ENCODE data around the gene ULBP3. TPM values are rescaled to one million over a fixed set of nuclear protein-coding genes. Genes with fewer than 3 reads are reported as not detected.

The ULBP3 gene
- total and polyA plus RNA-seq, 2 donors (not counting 1 experiment from before 2014, with no cell fraction given): 0.10 to 0.69 TPM

- Mint-ChIP-seq H3K9me3 (ENCODE audit: insufficient read depth) (no peaks in the 10 kb centered on the region), H3K27ac (no peak overlapping the region), H3K27me3 (peaks cover 56% of the 10 kb centered on the region), H3K4me3 (no peak overlapping the region), H3K4me1 (no peaks in the 10 kb centered on the region)
- Histone ChIP-seq H3K27ac (ENCODE audit: low read length in 2 of 2) (no peak overlapping the region), H3K4me3 (ENCODE audit: control extremely low read depth in 1 of 5, extremely low read depth in 1 of 5, insufficient read depth in 1 of 5, low read depth in 2 of 5, low read length in 4 of 5) (no peak overlapping the region), H4K20me1 (ENCODE audit: control insufficient read depth, insufficient read depth, low read length, poor library complexity, severe bottlenecking) (no peaks in the 10 kb centered on the region), H3K4me1 (ENCODE audit: control insufficient read depth in 2 of 2, insufficient read depth in 2 of 2, low read length in 2 of 2) (no peaks in the 10 kb centered on the region), H2AFZ (ENCODE audit: insufficient read depth, low read depth, low read length, poor library complexity, severe bottlenecking) (no peak overlapping the region), H3K9ac (ENCODE audit: low read length) (no peak overlapping the region), H3K9me3 (ENCODE audit: control extremely low read depth in 1 of 3, control insufficient read depth in 2 of 3, insufficient read depth in 1 of 3, low read length in 2 of 3) (no peaks in the 10 kb centered on the region), H3K4me2 (replicated peaks; ENCODE audit: low read depth, low read length, poor library complexity, severe bottlenecking) (no peak overlapping the region), H3K79me2 (ENCODE audit: control insufficient read depth, insufficient read depth, low read length) (no peaks in the 10 kb centered on the region), H3K36me3 (replicated peaks in 1 of 2; ENCODE audit: control extremely low read depth in 1 of 2, control insufficient read depth in 1 of 2, extremely low read depth in 1 of 2, insufficient read depth in 2 of 2, low read length in 1 of 2) (no peaks in the 10 kb centered on the region), H3K27me3 (replicated peaks in 1 of 4; ENCODE audit: control extremely low read depth in 1 of 4, control insufficient read depth in 3 of 4, insufficient read depth in 4 of 4, low read length in 3 of 4) (peaks cover 0 to 24% (median 9%) of the 10 kb centered on the region in 4 experiments)
- 97% methylated on average over 8 of the region's 10 CpGs for WGBS (ENCODE audit: insufficient coverage)
- POLR2A ChIA-PET: no interaction called here
- ATAC-seq (ENCODE audit: low read depth) (no peak), DNase-seq (no peak)
- CTCF ChIA-PET: no interaction called here
- TF ChIP-seq EZH2 (IDR thresholded peaks at IDR 0.05; ENCODE audit: borderline replicate concordance, insufficient read depth, low read depth, low read length, poor library complexity, severe bottlenecking): no peak
- TF ChIP-seq CTCF (IDR thresholded peaks at IDR 0.05): no peak
- intact Hi-C loops (cut with micrococcal nuclease): no loop called here
Measured at GRCh38 chr6:150044621-150045145, 24.2 kb downstream of the ULBP3 start.

- Histone ChIP-seq H3K9me3 (ENCODE audit: control extremely low read depth in 1 of 3, control insufficient read depth in 2 of 3, insufficient read depth in 1 of 3, low read length in 2 of 3) (no peaks in the 10 kb centered on the region), H3K27ac (ENCODE audit: low read length in 2 of 2) (no peak overlapping the region), H4K20me1 (ENCODE audit: control insufficient read depth, insufficient read depth, low read length, poor library complexity, severe bottlenecking) (no peaks in the 10 kb centered on the region), H3K9ac (ENCODE audit: low read length) (no peak overlapping the region), H3K4me3 (ENCODE audit: control extremely low read depth in 1 of 5, extremely low read depth in 1 of 5, insufficient read depth in 1 of 5, low read depth in 2 of 5, low read length in 4 of 5) (no peak overlapping the region), H3K4me1 (ENCODE audit: control insufficient read depth in 2 of 2, insufficient read depth in 2 of 2, low read length in 2 of 2) (no peaks in the 10 kb centered on the region), H3K79me2 (ENCODE audit: control insufficient read depth, insufficient read depth, low read length) (no peaks in the 10 kb centered on the region), H3K4me2 (replicated peaks; ENCODE audit: low read depth, low read length, poor library complexity, severe bottlenecking) (no peak overlapping the region), H3K27me3 (replicated peaks in 1 of 4; ENCODE audit: control extremely low read depth in 1 of 4, control insufficient read depth in 3 of 4, insufficient read depth in 4 of 4, low read length in 3 of 4) (peaks cover 0 to 29% (median 15%) of the 10 kb centered on the region in 4 experiments), H2AFZ (ENCODE audit: insufficient read depth, low read depth, low read length, poor library complexity, severe bottlenecking) (no peak overlapping the region), H3K36me3 (replicated peaks in 1 of 2; ENCODE audit: control extremely low read depth in 1 of 2, control insufficient read depth in 1 of 2, extremely low read depth in 1 of 2, insufficient read depth in 2 of 2, low read length in 1 of 2) (no peaks in the 10 kb centered on the region)
- TF ChIP-seq CTCF (IDR thresholded peaks at IDR 0.05): no peak
- ATAC-seq (ENCODE audit: low read depth) (no peak), DNase-seq (no peak)
- Mint-ChIP-seq H3K27ac (no peak overlapping the region), H3K9me3 (ENCODE audit: insufficient read depth) (no peaks in the 10 kb centered on the region), H3K27me3 (peaks cover 65% of the 10 kb centered on the region), H3K4me1 (no peaks in the 10 kb centered on the region), H3K4me3 (no peak overlapping the region)
- CTCF ChIA-PET: no interaction called here
- intact Hi-C loops (cut with micrococcal nuclease): no loop called here
- POLR2A ChIA-PET: no interaction called here
- 92% methylated on average over 11 of the region's 19 CpGs for WGBS (ENCODE audit: insufficient coverage)
Measured at GRCh38 chr6:150043501-150044412, 25.2 kb downstream of the ULBP3 start.
